AG20443 (cell line): ENCODE data around the gene SETD1A.
A peak's percentile ranks its signal among the peaks of the same experiment; 100 is the strongest.
"Not testable (repeated sequence)": the region's sequence is repeated elsewhere in the genome, so short reads cannot be mapped to it uniquely, and the experiment has no call there.

Source experiments
- DNase-seq: peaks from one replicate; pipeline ENCODE4 v3.0.0; 2012; ENCODE audit warnings: low spot score, mixed read lengths

The SETD1A gene

GRCh38 chr16:30998852-30999761 lies 41.6 kb downstream of the SETD1A start:
- no peak for DNase-seq

- DNase-seq, result no peak
Observed at GRCh38 chr16:31000671-31001382, 43.3 kb downstream of the SETD1A start.

GRCh38 chr16:31001507-31002249 lies 44.1 kb downstream of the SETD1A start:
- DNase-seq, result no peak

GRCh38 chr16:31002250-31002700 lies 44.7 kb downstream of the SETD1A start:
- DNase-seq, result no peak

- no peak for DNase-seq
Observed at GRCh38 chr16:31002862-31003341, 45.3 kb downstream of the SETD1A start.

GRCh38 chr16:31003744-31004143 lies 46.2 kb downstream of the SETD1A start:
- DNase-seq, result no peak

- DNase-seq, result no peak
Observed at GRCh38 chr16:31004658-31005057, 47.1 kb downstream of the SETD1A start.

- no peak for DNase-seq
Observed at GRCh38 chr16:31005350-31006085, 48.0 kb downstream of the SETD1A start.

- DNase-seq, result no peak
Observed at GRCh38 chr16:31006086-31006385, 48.5 kb downstream of the SETD1A start.

- no peak for DNase-seq
Observed at GRCh38 chr16:31006589-31006988, 49.0 kb downstream of the SETD1A start.

GRCh38 chr16:31007684-31008083 lies 50.1 kb downstream of the SETD1A start:
- no peak for DNase-seq

- DNase-seq, result peak; percentile 72
Observed at GRCh38 chr16:31008149-31008548, 50.6 kb downstream of the SETD1A start.

- no peak for DNase-seq
Observed at GRCh38 chr16:31008551-31008950, 51.0 kb downstream of the SETD1A start.

- DNase-seq, result no peak
Observed at GRCh38 chr16:31009120-31009519, 51.6 kb downstream of the SETD1A start.

- no peak for DNase-seq
Observed at GRCh38 chr16:31009894-31010584, 52.5 kb downstream of the SETD1A start.

- DNase-seq, result peak; percentile 77
Observed at GRCh38 chr16:31010585-31011325, 53.2 kb downstream of the SETD1A start, which contains the start of gene STX1B. STX1B (minus strand) TSS chr16:31010638; CDS start chr16:31010396, 242 bp downstream.

- not testable (repeated sequence) for DNase-seq
Observed at GRCh38 chr16:31011815-31012214, 54.3 kb downstream of the SETD1A start.

- not testable (repeated sequence) for DNase-seq
Observed at GRCh38 chr16:31013292-31013691, 55.7 kb downstream of the SETD1A start.

GRCh38 chr16:31016018-31016417 lies 58.5 kb downstream of the SETD1A start:
- no peak for DNase-seq

GRCh38 chr16:31017756-31018155 lies 60.2 kb downstream of the SETD1A start:
- DNase-seq, result not testable (repeated sequence)
